GM19043 (cell line): ENCODE results near the gene MS4A10.

Source experiments
- ATAC-seq: cut with Tn5 transposase; IDR thresholded peaks from one replicate; pipeline ENCODE4 v1.9.1; 2021; ENCODE audit warnings: low read depth; ENCODE audit not compliant: unreplicated experiment

The MS4A10 gene

DNA sequence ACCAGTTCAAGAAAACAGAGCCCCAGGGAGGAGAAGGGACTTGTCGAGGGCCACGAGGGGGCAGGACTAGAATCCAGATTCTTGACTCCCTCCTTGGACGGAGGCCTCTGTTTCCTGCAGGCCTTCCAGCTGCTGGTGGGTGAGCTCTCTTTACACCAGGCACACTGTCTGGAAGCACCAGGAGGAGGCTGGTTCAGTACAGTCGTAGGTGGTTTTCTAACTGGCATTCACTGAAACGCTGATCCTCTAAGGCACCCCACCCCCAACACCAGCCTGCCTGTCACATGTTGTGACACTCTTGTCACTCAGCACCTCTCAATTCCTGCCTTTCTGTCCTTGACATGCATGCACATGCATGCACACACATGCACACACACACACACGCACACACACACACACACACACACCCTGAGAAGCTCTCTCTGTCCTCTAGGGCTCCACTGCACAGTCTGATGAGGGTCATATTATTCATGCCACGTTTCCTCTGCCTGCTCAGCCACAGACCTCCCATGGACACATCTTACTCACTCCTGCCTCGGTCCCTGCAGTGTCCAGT is 751 bp downstream of the MS4A10 start:
- no peak for ATAC-seq

GRCh38 chr11:60786811-60787567 is 1.9 kb downstream of the MS4A10 start:
- no peak for ATAC-seq

- no peak for ATAC-seq
Measured at GRCh38 chr11:60788401-60789125, 3.4 kb downstream of the MS4A10 start.

- ATAC-seq: no peak
Measured at GRCh38 chr11:60790726-60791125, 5.6 kb downstream of the MS4A10 start.

DNA sequence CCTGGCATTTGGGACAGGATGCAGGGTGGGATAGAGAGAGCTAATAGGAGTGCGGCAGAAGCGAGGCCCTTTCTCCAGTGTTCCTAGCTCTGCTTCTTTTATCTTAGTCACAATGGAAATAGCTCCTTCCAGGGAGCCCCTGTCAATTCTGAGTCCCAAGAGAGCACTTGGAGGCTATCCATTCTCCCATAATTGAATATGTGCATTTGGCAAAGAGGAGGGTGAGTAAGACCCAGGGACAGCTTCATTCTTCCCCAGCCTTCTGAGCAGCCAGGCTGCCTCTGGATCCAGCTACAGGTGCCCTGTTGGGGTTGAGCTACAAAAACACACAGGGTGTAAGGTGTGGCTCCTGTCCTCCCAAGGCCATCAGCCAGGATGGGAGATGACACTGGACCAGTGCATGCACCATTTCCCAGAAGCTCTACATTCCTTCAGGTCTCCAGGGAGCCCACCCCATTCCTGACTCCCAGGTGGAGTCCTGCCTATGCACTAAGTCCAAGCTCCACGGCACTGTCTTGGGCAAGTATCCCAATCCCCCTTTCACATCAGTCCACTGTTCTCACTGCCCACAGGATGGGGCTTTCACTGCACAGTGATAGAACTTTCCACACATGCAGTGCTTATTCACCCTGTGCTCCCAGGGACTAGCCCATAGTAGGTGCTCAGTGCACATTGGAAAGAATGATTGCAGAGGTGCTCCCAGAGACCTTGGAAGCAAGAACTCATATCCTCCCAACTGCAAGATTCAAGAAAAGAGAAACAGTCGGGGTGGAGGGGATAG is 6.2 kb downstream of the MS4A10 start:
- no peak for ATAC-seq

DNA sequence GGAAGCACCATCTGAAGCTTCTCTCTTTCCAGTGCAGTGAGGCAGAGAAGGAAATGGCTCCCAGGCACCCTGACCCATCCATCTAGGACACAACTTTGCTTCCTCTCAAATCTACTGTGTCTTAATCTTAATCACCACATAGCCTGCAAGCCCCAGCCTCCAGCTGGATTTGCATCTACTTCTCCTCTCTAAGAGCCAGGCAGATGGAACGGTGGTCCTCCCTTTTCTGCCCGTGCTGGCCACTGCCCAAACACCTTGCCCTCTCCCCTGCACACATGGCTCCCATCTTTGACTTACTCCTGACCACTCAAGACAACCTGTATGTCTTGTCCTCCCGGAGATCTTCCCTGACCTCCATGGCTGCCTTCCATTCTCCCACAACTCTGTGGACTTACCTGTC is 7.4 kb downstream of the MS4A10 start:
- ATAC-seq: no peak

GRCh38 chr11:60795291-60795690 is 10.2 kb downstream of the MS4A10 start:
- ATAC-seq: no peak

DNA sequence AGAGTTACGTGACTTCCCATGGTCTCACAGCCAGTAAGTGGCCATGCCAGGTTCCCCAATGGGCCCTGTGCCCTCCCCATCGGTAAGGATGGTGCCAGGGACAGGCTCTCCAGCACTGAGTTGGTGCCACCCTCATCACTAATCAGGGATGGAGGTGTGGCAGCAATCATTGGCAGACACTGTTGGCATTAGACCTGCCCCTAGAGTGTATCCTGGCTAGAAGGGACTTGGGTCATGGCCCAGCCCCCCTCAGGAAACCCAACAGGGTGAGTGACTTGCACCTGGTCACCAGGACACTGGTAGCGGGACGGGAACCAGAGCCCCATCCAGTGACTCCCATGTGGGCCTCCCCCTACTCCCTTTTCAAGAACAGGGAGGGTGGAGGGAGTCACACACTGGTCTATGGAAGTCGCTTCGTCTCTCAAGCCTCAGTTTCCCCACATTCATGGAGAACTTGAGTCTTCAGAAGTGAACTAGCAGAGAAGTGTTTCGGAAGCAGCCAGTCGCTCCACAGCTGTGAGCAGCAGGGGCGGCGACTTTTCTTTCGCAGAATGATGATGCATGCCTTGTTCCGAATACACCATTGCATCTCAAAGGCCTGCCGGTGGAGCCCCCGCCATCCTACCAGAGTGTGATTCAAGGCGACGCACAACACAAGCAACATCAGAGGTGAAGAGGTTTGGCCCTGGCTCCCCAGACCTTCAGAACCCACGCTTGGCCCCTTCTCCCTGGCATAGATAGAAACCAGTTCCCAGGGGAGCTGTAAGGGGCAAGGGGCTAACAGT is 12.9 kb downstream of the MS4A10 start:
- ATAC-seq: no peak

GRCh38 chr11:60798631-60799030 is 13.5 kb downstream of the MS4A10 start:
- no peak for ATAC-seq

DNA sequence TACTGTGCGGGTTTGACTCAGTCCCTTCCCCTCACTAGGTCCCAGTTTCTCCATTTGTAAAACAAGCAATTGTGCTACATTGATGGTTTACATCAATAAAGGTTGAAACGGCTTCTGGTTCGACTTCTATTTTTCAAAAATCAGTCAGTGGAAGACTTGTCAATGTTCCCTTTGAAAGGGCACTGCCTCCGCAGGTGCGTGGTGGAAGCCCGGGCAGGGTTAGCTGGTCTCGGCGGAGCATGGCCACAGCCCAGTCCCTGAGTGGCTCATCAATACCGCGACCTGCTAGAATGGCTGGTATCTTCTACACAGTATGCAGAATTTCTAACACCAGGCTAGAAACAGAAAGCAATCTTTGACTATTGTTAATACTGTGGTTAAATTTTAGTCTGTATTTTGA is 16.1 kb downstream of the MS4A10 start:
- no peak for ATAC-seq

GRCh38 chr11:60803273-60803936 is 18.3 kb downstream of the MS4A10 start:
- no peak for ATAC-seq

DNA sequence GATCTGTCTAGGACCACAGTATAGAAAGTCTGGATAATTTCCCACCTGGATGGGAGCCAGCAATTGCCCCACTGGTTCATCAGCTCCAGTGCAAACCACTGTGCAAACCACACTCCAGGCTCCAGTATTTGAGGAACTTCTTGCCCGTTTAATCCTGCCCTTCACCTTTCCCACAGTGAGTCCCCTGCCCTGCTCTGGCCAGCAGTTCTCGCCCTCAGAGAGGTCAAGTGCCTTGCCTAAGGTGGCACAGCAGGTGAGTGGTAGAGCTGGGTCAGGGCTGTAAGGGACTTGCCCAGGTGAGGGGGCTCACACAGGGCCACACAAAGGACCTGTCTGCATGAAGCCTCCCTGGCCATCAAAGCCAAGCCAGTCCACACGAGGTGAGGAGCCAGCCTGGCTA is 24.1 kb downstream of the MS4A10 start:
- ATAC-seq: no peak

DNA sequence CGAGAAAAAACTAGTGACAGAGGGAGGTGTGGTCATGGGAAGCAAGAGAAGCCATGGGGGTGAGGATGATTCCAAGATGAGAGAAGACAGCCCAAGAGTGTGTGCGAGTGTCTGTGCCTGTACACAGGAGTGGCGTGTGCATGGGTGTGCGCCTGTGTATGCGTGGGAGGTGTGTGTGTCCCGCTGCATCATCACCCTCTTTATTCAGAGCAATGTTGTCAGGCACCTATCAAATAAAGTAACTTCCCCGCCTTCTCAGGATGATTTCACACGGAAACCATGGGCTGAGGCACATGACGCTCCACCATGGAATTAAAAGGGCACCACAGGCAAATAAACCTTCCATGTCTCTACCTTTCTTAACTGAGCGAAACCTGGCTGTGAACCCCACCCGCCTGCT is 24.6 kb downstream of the MS4A10 start:
- ATAC-seq: no peak

- ATAC-seq: no peak
Measured at GRCh38 chr11:60810151-60810550, 25.0 kb downstream of the MS4A10 start.

DNA sequence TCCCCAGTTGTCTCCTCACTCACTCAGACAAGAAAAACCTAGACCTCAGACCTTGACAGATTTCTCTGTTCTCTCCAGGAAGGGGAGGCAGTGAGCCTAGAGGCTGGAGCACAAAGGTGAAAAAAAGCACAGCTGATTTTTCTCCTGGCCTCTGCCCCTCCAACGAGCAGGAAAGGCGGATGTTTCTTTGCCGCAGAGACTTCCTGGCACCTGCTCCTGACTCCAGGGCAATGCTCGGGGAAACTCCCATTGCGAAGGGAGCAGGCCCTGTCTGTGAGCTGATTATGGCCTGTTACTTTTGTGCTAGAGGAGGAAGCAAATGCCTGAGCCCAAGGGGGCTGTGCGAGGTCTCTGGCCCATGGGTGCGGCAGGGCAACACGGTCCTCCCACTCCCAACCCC is 25.4 kb downstream of the MS4A10 start:
- no peak for ATAC-seq

- no peak for ATAC-seq
Measured at GRCh38 chr11:60813324-60813723, 28.2 kb downstream of the MS4A10 start.

GRCh38 chr11:60814112-60814511 is 29.0 kb downstream of the MS4A10 start:
- ATAC-seq: no peak

- ATAC-seq: no peak
Measured at GRCh38 chr11:60816590-60817157, 31.5 kb downstream of the MS4A10 start.

DNA sequence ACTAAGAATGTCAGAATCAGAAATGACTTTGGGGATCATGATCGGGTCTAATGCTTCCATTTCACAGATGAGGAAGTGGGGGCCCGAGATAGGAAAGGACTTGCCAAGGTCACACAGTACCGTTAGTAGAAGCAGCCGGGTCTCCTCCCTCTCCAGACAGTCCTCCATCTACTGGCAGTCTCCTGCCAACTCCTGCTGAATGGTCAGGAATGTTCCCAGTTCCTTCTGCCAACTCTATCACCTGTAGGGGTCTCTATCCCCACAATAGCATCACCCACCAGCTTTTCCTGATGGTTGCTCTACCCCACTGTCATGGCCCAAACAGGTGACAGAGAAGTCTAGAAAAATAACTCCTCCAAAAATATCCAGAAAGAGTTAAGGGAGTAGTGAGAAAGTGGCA is 32.9 kb downstream of the MS4A10 start:
- ATAC-seq: no peak
